HepG2 (cell line): Measurements from ENCODE around the gene TRIM31. TPM values are rescaled to one million over a fixed set of nuclear protein-coding genes. Genes with fewer than 3 reads are reported as not detected.

Experiments
- ATAD3A ChIP-seq: sonication (generic); formaldehyde crosslinking; IDR thresholded peaks from 2 replicates; pipeline ENCODE4 v1.4.0; 2020; ENCODE audit warnings: missing genetic modification reagents
- ATF5 ChIP-seq: sonication (generic); formaldehyde crosslinking; IDR thresholded peaks from 2 replicates; pipeline ENCODE4 v1.4.0; 2020; ENCODE audit warnings: mild to moderate bottlenecking, low read depth, missing genetic modification reagents
- FOXP1 ChIP-seq, 2 experiments: fragments of 450-650 bp in 1 of 2; IDR thresholded peaks; 2 replicates each; pipeline ENCODE4 v1.6.1; 2017 to 2018; ENCODE audit warnings: antibody characterized with exemption in 1 of 2
- KIAA2018 ChIP-seq: sonication (generic); formaldehyde crosslinking; IDR thresholded peaks from 2 replicates; pipeline ENCODE4 v1.5.0; 2020; ENCODE audit warnings: mild to moderate bottlenecking, missing genetic modification reagents, borderline replicate concordance
- MTA3 ChIP-seq: sonication (generic); formaldehyde crosslinking; IDR thresholded peaks from 2 replicates; pipeline ENCODE4 v1.4.0; 2020; ENCODE audit warnings: missing genetic modification reagents
- NKX3-1 ChIP-seq: sonication (generic); formaldehyde crosslinking; IDR thresholded peaks from 2 replicates; pipeline ENCODE4 v1.5.0; 2020; ENCODE audit warnings: missing genetic modification reagents
- POLR2AphosphoS5 ChIP-seq: IDR thresholded peaks from 2 replicates; pipeline ENCODE4 v1.6.1; 2012; ENCODE audit warnings: low read depth, low read length
- RORA ChIP-seq: sonication (generic); formaldehyde crosslinking; IDR thresholded peaks from 2 replicates; pipeline ENCODE4 v1.5.0; 2020; ENCODE audit warnings: mild to moderate bottlenecking, missing genetic modification reagents, moderate library complexity
- SAFB2 ChIP-seq: sonication (generic); formaldehyde crosslinking; IDR thresholded peaks from 2 replicates; pipeline ENCODE4 v1.5.1; 2020; ENCODE audit warnings: missing genetic modification reagents, low read depth, mild to moderate bottlenecking, borderline replicate concordance
- SP1 ChIP-seq, 2 experiments: fragments of 450-650 bp in 1 of 2; sonication (generic) in 1 of 2; formaldehyde crosslinking in 1 of 2; IDR thresholded peaks; 2 replicates each; pipeline versions ENCODE4 v1.4.0 to v1.6.1; 2016 to 2020; ENCODE audit warnings: missing genetic modification reagents in 1 of 2
- SP140L ChIP-seq: sonication (generic); formaldehyde crosslinking; IDR thresholded peaks from 2 replicates; pipeline ENCODE4 v1.4.0; 2020; ENCODE audit warnings: missing genetic modification reagents, borderline replicate concordance
- SRSF1 ChIP-seq: fragments of 200-400 bp; formaldehyde crosslinking; optimal IDR thresholded peaks from 2 replicates; pipeline ENCODE3; 2017; ENCODE audit warnings: mild to moderate bottlenecking, low read depth, low read length, moderate library complexity
- TEAD3 ChIP-seq: optimal IDR thresholded peaks from 2 replicates; pipeline ENCODE3; 2016; ENCODE audit warnings: borderline replicate concordance
- THRA ChIP-seq: sonication (generic); formaldehyde crosslinking; IDR thresholded peaks from 2 replicates; pipeline ENCODE4 v1.4.0; 2020; ENCODE audit warnings: missing genetic modification reagents, borderline replicate concordance
- TIGD3 ChIP-seq: sonication (generic); formaldehyde crosslinking; IDR thresholded peaks from 2 replicates; pipeline ENCODE4 v1.5.1; 2020; ENCODE audit warnings: mild to moderate bottlenecking, missing genetic modification reagents, borderline replicate concordance
- ZFP1 ChIP-seq: IDR thresholded peaks from 2 replicates; pipeline ENCODE4 v1.6.1; 2016
- ZSCAN12 ChIP-seq: sonication (generic); formaldehyde crosslinking; IDR thresholded peaks from 2 replicates; pipeline ENCODE4 v1.9.0; 2021; ENCODE audit warnings: mild to moderate bottlenecking, missing genetic modification reagents
- polyA plus RNA-seq, 8 experiments: library from polyadenylated mRNA; depleted of rRNA in 3 of 8; stranded (reverse) in 7 of 8; unstranded in 1 of 8; fragments of >200 nt; fragmentation: Illumina TruSeq in 4 of 8; extraction: Trizol in 4 of 8; gene quantifications; 2 replicates each; pipeline versions ENCODE4 v1.2.1 to v1.2.3, GENCODE V29; 2011 to 2016; ENCODE audit warnings: low read depth in 4 of 8, missing spikeins in 1 of 8, mixed read lengths in 1 of 8; ENCODE audit not compliant: insufficient read depth in 1 of 8
- total RNA-seq, 5 experiments: library from RNA; depleted of rRNA; stranded (reverse); fragments of >200 nt; fragmentation: Illumina TruSeq; extraction: Trizol; gene quantifications; 2 replicates each; pipeline ENCODE4 v1.2.3, GENCODE V29; 2016; ENCODE audit warnings: low read depth in 1 of 5

The TRIM31 gene
- total and polyA plus RNA-seq, 2 of the 13 experiments (the other 11 are each of a cell fraction or from before 2014, with no cell fraction given): 0.13 to 0.51 TPM

GRCh38 chr6:30130887-30131862 is 18.3 kb upstream of the TRIM31 start (continued):
- TF ChIP-seq ATF5 (CRISPR knock-in tag): no peak
- no peak for TF ChIP-seq NKX3-1 (CRISPR knock-in tag)
- TF ChIP-seq FOXP1 (IDR thresholded peaks at IDR 0.05): no peak
- 0 out of 2 replicates have a peak, but pooled peaks have one; percentile 24 for TF ChIP-seq FOXP1 (CRISPR knock-in tag; IDR thresholded peaks at IDR 0.05)
- no peak for TF ChIP-seq KIAA2018 (CRISPR knock-in tag)
- TF ChIP-seq TEAD3: peak; percentile 82
- no peak for TF ChIP-seq MTA3 (CRISPR knock-in tag)
- 0 out of 2 replicates have a peak, but pooled peaks have one; percentile 69 for TF ChIP-seq SP140L
- TF ChIP-seq SAFB2 (CRISPR knock-in tag): no peak
- no peak for TF ChIP-seq SP1 (IDR thresholded peaks at IDR 0.05)
- TF ChIP-seq SP1 (CRISPR knock-in tag; IDR thresholded peaks at IDR 0.05): no peak
- no peak for TF ChIP-seq RORA (CRISPR knock-in tag)
- no peak for TF ChIP-seq TIGD3 (CRISPR knock-in tag)
- TF ChIP-seq THRA (CRISPR knock-in tag): peak; percentile 88
- TF ChIP-seq ZFP1 (CRISPR knock-in tag): no peak
- no peak for TF ChIP-seq POLR2AphosphoS5
- no peak for TF ChIP-seq ZSCAN12 (CRISPR knock-in tag)
- TF ChIP-seq ATAD3A (CRISPR knock-in tag): no peak
- no peak for TF ChIP-seq SRSF1
